NCI-H524 treated with DMSO at 0.1 percent for 48 hours (cell line): ENCODE results near the gene CCNI2.

Experiments used
- DNase-seq: peaks from one replicate; lab custom pipeline; 2025; lab: John Stamatoyannopoulos, UW

The CCNI2 gene

GRCh38 chr5:132746954-132747615, at the start of gene CCNI2:
Gene CCNI2, plus strand, starts transcription at chr5:132747426. Its CDS starts 70 bp downstream, at chr5:132747496.
- no peak for DNase-seq

GRCh38 chr5:132704875-132705274, 42.4 kb upstream of the CCNI2 start:
- DNase-seq, result no peak

GRCh38 chr5:132708645-132709044, 38.6 kb upstream of the CCNI2 start:
- DNase-seq, result no peak

DNA sequence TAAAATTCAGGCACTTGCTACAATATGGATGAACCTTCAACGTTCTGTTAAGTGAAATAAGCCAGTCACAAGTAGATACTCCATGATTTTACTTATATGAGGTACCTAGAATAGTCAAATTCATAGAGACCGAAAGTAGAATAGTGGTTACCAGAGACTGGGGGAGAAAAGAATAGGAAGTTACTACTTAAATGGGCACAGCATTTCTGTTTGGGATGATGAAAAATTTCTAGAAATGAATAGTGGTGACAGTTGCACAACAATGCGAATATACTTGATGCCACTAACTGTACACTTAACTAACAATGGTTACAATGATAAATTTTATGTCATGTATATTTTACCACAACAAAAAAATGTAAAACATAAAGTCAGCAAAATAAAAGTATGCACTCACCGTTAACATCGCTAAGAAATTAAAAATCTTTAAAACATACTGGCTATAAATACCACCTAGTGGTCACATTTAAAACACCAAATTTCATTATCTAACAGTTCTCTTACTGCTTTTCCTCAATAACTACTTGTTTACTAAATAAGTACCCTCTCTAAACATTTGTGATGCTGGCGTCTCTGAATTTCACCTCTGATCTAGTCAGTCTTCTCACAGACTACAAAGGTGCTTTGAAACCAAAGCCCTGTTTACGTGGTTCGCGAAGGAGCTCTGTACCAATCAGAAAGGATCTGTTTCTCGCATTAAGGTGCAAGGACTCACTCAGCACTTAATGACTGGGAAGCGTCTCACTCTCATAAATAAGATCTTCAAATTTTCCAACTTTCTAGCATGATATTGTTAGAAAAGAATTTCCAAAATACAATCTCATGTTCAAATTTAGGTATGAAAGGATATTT, 32.5 kb upstream of the CCNI2 start:
- DNase-seq, result no peak

DNA sequence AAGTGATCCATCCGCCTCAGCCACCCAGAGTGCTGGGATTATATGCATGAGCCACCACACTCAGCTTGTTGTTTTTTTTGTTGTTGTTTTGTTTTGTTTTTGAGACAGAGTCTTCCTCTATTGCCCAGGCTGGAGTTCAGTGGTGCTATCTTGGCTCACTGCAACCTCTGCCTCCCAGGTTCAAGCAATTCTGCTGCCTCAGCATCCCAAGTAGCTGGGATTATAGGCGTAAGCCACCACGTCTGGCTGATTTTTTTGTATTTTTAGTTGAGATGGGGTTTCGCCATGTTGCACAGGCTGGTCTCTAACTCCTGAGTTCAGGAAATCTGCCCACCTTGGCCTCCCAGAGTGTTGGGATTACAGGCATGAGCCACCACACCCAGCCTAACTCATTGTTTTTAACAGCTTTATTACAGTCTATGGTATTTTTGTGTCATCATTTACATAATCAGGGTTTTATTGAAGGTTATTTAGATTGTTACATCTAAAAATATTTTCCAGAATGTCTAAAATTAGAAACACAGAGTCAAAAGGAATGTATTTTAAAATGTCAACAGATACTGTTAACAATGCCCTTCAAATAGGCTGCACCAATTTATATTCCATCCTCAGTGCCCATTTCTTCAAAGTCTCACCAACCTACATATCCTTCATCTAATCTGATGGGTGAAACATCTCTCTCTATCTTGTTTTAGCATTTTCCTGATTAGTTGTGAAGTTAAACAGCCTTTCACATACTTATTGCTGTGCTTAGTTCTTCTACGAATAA, 28.5 kb upstream of the CCNI2 start:
- no peak for DNase-seq

DNA sequence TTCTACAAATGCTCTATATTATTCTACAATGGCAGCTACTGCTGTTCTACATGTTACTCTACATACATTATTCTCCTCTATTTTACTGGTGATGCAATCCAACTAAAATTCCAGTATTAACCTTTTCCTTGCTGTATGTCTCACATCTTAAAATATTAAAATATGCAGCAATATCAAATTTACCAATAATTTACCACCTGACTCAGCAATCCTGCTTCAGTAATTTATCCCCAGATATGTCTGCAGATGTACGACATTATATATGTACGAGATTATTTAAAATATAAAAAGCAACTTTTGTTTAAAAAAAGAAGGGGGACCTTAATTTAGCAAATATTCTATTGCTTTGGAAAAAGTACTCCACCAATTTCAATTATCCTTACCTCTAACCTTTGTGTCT, 21.5 kb upstream of the CCNI2 start:
- no peak for DNase-seq

- DNase-seq, result no peak
Observed at GRCh38 chr5:132729896-132730295, 17.3 kb upstream of the CCNI2 start.

- DNase-seq, result no peak
Observed at GRCh38 chr5:132733499-132734148, 13.6 kb upstream of the CCNI2 start.

DNA sequence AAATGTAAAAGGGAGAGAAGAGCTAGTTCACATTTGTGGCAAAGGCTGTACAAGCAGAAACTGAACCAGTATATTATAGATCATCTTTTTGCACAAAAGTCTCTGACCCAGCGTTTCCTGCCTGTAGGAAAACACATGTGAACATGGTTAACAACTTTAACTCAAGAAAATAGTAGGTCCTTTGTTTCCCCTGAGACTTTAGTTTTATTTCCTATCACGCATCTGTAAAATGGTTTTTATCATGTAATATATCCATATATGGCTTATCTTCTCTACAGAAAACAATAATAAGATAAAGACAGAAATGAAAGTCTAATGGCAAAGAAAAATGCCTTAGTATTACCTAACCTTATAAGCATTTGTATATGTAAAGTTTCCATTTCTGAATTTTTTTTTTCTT, 12.5 kb upstream of the CCNI2 start:
- no peak for DNase-seq

- peak; percentile 66 for DNase-seq
Observed at GRCh38 chr5:132736853-132737833, 10.1 kb upstream of the CCNI2 start, which contains the start of gene KIF3A. Gene KIF3A, minus strand, starts transcription at chr5:132737546. Its CDS starts 127 bp downstream, at chr5:132737419.

DNA sequence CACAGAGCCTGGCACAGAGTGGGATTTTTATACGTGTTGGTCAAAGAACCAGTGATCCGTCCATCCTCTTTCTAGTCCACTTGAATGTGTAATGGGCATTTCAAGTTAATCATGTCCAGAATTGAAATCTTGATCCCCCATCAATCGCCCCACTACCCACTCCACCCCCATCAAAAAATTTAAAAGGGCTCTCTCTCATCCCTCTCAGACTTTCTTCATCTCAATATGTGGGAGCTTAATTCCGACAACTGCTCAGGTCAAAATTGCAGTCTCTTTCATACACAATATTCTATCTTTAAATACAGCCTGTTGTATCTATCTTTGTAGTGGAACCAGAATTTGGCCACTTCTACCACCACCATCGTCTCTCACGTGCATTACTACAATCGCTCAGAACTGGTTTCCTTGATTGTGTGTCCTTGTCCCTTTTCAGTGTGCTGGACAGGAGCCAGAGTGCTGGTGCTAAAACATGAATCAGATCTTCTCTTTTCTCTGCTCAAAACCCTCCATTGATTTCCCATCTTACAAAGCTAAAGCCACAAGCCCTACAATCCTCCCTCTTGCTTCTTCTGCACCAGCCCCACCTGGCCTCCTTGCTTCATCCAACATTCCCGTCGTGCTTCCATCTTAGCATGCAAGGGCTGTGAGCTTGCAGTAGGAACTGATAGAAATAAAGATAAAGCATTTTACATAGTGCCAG, 9.1 kb upstream of the CCNI2 start:
- no peak for DNase-seq

DNA sequence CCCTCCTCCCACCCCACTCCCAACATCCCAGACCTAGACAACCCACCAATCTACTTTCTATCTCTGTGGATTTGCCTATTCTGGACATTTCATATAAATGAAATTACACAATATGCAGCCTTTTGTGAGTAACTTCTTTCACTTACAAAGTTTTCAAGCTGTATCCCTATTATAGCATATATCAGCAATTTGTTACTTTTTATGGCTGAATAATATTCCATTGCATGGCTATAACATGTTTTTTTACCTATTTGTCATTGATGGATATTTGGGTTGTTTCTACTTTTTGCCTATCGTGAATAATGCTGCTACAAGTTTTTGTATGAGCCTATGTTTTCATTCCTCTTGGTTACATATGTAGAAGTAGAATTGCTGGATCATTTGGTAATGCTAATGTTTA, 8.0 kb upstream of the CCNI2 start:
- DNase-seq, result no peak

DNA sequence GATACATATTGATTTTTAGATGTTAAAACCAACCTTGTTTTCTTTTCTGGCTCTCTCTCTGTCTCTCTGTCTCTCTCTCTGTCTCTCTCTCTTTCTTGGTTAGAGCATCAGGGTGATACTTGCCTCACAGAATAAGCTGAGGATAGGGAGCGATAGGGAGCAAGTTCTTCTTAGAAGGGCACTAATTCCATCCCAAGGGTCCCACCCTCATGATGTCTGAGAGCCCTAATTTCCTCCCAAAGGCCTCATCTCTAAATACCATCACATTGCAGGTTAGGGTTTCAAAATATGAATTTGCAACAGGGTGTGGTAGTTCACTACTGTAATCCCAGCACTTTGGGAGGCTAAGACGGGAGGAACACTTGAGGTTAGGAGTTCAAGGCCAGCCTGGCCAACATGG, 5.1 kb upstream of the CCNI2 start:
- DNase-seq, result no peak

DNA sequence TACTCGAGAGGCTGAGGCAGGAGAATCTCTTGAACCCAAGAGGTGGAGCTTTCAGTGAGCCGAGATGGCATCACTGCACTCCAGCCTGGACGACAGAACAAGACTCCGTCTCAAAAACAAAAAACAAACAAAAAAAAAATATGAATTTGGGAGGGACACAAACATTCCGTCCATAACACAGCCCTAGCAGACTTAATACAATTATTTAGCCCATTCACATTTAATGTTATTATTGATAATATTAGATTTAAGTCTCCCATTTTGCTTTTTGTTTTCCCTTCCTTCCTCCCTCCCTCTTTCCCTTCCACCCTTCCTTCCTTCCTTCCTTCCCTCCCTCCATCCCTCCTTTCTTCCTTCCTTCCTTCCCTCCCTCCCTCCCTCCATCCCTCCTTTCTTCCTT, 4.6 kb upstream of the CCNI2 start:
- no peak for DNase-seq

DNA sequence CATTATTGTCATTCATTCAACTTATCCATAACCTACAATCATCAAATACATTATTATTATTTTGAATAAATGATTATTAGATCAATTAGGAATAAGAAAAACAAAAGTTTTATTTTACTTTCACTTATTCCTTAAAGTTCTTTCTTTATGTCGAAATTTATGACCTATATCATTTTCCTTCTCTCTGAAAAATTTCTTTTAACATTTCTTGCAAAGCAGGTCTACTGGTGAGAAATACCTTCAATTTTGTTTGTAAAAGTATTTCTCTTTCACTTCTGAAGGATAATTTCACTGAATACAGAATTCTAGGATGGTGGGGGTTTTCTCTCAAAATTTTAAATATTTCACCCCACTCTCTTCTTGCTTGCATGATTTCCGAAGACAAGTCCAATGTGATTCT, 2.6 kb upstream of the CCNI2 start:
- no peak for DNase-seq

DNA sequence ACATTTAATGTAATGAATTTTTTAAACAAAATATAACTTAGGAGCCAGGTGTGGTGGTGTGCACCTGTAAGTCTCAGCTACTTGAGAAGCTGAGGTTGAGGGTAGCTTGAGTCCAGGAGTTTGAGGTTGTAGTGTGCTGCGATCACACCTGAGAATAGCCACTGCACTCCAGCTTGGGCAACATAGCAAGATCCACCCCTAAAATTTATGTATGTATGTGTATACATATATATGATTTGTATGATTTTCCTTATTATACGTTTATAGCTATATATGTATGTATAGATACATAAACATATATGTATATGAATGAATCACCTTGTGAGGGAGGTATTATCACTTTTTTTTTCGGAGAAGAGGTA, 653 bp upstream of the CCNI2 start:
- DNase-seq, result no peak

DNA sequence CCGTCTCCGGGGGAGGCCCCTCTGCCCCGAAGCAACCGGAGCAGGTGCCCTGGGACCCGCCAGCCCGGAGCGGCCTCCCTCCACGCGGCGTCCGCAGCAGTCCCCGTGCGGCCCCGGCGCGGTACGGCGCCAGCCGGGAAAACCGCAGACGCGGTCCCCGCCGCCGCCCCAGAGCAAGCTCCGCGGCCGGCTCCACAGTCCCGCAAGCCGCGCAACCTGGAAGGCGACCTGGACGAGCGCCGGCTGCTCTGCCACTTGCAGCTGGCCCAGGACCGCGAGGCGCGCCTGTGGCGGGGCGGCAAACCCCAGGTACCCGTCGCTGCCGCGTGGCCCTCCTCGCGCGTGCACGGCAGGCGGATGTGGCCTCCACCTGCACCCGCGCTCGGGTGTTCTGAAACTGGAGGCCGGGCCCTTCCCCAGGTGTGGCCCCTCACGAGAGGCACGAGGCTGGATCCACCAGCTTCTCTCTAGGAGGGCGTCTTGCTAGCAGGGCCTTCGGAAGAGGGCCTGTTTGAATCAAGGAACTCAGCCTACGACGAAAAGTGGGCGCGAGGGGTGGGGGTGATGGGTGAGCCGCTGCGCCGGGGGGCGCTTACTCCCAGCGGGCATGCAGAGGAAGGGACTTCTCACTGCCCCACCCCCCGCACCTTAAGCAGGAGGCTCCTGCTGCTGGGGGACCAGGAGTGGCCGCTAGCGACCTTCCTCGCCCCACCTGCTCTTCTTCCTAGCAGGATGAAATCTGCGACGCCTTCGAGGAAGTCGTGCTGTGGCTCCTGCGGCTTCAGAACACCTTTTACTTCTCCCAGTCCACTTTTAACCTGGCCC, 602 bp downstream of the CCNI2 start:
- DNase-seq, result no peak

- no peak for DNase-seq
Observed at GRCh38 chr5:132748522-132749000, 1.3 kb downstream of the CCNI2 start.

GRCh38 chr5:132749506-132749905, 2.3 kb downstream of the CCNI2 start:
- DNase-seq, result peak; percentile 79
